HL-60 (cell line): ENCODE measurements around the gene STX18.

Experiments used
- DNase-seq, 2 experiments: peaks; one replicate each; pipeline ENCODE4 v3.0.0-alpha.2; 2010 to 2020; ENCODE audit warnings: low read depth in 1 of 2, low spot score in 1 of 2
- H3K27ac ChIP-seq: fragments of 250-450 bp; sonication (Bioruptor Pico); replicated peaks from 2 replicates; pipeline ENCODE4 v1.5.1; 2020; ENCODE audit warnings: mild to moderate bottlenecking, moderate library complexity
- H3K27me3 ChIP-seq: fragments of 250-450 bp; sonication (Bioruptor Pico); 2 replicates; pipeline ENCODE4 v1.5.1; 2021; ENCODE audit warnings: mild to moderate bottlenecking, moderate library complexity; ENCODE audit not compliant: insufficient read depth, poor library complexity, severe bottlenecking
- H3K4me3 ChIP-seq: replicated peaks from 2 replicates; pipeline ENCODE4 v1.5.1; 2011; ENCODE audit warnings: mild to moderate bottlenecking, control low read depth, low read length; ENCODE audit not compliant: insufficient read depth
- GABPA ChIP-seq: IDR thresholded peaks from 2 replicates; pipeline ENCODE4 v1.6.1; 2012; ENCODE audit warnings: low read depth
- POLR2AphosphoS5 ChIP-seq: IDR thresholded peaks from 2 replicates; pipeline ENCODE4 v1.6.1; 2012; ENCODE audit warnings: low read depth
- SPI1 ChIP-seq: IDR thresholded peaks from 2 replicates; pipeline ENCODE4 v1.6.1; 2012; ENCODE audit warnings: low read depth, mild to moderate bottlenecking, borderline replicate concordance
- TF ChIP-seq, protein P1 (sequence below): IDR thresholded peaks from 2 replicates; pipeline ENCODE4 v1.6.1; 2012; ENCODE audit warnings: low read depth; ENCODE audit not compliant: insufficient replicate concordance
- TF ChIP-seq, protein P2 (sequence below): IDR thresholded peaks from one replicate; pipeline ENCODE4 v1.5.1; 2011; ENCODE audit warnings: low read length, control low read depth, inconsistent platforms; ENCODE audit not compliant: insufficient read depth

STX18 gene

DNA sequence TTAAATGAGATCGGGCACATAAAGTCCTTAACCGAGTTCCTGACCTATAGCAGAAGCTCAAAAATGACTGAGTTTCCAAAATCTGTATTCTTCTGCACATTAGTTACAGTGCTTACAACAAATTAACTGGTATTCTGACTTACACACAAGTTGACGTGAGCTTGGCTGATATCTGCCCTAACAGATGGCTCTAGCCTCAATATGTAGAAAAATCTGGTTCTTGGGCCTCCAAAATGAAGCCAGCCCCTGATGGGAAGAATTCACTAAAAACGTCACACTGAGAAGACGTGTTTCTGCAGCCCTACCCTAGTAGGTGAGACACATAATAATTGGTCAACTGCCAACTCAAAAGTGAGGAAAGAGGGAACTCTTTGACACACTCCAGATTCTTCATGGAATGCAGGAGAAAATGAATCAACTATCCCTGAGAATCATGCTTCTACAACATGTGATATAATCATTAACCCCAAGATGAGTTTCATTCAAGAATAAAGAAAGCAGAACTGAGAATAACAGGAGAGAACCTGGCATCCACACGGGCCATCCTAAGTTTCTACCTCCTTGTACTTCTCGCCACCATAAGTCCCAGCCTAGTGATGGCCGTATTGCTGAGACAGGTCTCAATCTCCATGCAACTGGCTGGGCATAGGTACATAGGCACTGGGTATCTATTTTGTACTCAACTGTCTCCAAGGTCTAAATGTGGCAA lies 8.2 kb downstream of the STX18 start:
- H3K27ac ChIP-seq, result no peak overlapping the region
- TF ChIP-seq, protein P1, sequence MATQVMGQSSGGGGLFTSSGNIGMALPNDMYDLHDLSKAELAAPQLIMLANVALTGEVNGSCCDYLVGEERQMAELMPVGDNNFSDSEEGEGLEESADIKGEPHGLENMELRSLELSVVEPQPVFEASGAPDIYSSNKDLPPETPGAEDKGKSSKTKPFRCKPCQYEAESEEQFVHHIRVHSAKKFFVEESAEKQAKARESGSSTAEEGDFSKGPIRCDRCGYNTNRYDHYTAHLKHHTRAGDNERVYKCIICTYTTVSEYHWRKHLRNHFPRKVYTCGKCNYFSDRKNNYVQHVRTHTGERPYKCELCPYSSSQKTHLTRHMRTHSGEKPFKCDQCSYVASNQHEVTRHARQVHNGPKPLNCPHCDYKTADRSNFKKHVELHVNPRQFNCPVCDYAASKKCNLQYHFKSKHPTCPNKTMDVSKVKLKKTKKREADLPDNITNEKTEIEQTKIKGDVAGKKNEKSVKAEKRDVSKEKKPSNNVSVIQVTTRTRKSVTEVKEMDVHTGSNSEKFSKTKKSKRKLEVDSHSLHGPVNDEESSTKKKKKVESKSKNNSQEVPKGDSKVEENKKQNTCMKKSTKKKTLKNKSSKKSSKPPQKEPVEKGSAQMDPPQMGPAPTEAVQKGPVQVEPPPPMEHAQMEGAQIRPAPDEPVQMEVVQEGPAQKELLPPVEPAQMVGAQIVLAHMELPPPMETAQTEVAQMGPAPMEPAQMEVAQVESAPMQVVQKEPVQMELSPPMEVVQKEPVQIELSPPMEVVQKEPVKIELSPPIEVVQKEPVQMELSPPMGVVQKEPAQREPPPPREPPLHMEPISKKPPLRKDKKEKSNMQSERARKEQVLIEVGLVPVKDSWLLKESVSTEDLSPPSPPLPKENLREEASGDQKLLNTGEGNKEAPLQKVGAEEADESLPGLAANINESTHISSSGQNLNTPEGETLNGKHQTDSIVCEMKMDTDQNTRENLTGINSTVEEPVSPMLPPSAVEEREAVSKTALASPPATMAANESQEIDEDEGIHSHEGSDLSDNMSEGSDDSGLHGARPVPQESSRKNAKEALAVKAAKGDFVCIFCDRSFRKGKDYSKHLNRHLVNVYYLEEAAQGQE, result no peak
- TF ChIP-seq, protein P2, sequence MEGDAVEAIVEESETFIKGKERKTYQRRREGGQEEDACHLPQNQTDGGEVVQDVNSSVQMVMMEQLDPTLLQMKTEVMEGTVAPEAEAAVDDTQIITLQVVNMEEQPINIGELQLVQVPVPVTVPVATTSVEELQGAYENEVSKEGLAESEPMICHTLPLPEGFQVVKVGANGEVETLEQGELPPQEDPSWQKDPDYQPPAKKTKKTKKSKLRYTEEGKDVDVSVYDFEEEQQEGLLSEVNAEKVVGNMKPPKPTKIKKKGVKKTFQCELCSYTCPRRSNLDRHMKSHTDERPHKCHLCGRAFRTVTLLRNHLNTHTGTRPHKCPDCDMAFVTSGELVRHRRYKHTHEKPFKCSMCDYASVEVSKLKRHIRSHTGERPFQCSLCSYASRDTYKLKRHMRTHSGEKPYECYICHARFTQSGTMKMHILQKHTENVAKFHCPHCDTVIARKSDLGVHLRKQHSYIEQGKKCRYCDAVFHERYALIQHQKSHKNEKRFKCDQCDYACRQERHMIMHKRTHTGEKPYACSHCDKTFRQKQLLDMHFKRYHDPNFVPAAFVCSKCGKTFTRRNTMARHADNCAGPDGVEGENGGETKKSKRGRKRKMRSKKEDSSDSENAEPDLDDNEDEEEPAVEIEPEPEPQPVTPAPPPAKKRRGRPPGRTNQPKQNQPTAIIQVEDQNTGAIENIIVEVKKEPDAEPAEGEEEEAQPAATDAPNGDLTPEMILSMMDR, result no peak
- TF ChIP-seq GABPA (no peak), POLR2AphosphoS5 (no peak), SPI1 (no peak)
- H3K27me3 ChIP-seq, result no peaks in the 10 kb centered on the region
- no peak overlapping the region for H3K4me3 ChIP-seq
- no peak for DNase-seq

DNA sequence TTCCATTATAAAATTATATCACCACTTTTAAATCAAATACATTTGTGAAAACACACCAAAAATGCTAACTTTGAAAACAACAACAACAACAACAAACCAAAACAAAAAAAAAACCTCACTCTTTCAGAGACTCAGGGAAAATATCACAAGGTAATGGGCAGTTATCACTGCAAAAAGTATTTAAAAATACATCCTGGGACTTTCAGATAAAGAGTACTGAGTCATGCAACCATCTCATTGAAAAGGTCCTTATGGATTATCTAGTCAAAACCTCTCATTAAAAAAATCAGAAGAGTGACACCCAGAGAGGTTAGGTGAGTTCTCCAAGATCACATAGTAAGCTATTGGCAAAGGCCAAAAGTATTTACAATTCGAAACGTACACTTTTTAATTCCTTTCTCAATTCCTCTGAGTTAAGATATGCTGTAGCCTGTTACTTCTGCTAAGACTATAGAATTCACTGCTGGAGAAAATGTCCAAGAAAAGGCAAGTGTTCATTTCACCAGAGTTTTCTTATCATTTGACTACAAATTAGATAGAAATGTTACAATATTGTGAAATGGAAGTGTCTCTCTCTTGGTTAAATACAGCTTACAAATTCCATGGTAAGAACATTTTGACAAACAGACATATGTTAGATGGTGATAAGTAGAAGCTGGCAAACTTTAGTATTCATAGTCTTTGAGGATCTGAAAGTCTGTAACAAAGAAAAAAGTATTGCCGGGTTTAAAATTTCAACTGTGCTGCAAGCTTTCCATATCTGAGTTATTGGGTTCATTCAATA lies 9.3 kb downstream of the STX18 start:
- Histone ChIP-seq H3K27me3 (no peaks in the 10 kb centered on the region), H3K27ac (no peak overlapping the region), H3K4me3 (no peak overlapping the region)
- DNase-seq, result no peak
- no peak for TF ChIP-seq GABPA
- no peak for TF ChIP-seq SPI1
- TF ChIP-seq, protein P2, result no peak
- no peak for TF ChIP-seq POLR2AphosphoS5
- TF ChIP-seq, protein P1, result no peak

DNA sequence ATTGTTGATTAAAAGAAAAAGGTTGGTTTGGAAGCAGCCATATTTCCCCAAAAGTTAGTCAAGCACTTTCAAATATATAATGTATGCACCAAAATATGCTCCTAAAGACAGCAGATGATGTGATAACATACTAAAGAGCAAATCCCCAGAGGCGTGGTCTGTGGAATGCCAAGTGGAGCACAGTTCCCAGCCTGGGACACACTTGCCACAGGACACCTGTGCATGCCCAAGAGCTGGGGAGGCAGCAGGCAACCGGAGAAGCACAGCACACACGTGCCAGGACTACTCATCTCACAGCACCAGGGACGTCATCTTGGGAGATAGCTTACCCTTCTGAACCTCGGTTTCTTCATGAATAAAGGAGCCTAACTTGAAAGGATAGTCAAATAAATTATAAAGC lies 12.5 kb downstream of the STX18 start:
- H3K27me3 ChIP-seq, result no peaks in the 10 kb centered on the region
- DNase-seq, result no peak
- no peak overlapping the region for H3K27ac ChIP-seq
- TF ChIP-seq SPI1, result no peak
- TF ChIP-seq, protein P2, result no peak
- TF ChIP-seq GABPA, result no peak
- TF ChIP-seq POLR2AphosphoS5, result no peak
- TF ChIP-seq, protein P1, result no peak
- no peak overlapping the region for H3K4me3 ChIP-seq
